Sigmoid colon (tissue), 4 donors: ENCODE results near the gene NME8.

Experiments used
- CTCF ChIP-seq, 4 experiments: fragments of 450-650 bp in 3 of 4; fragments of 200-600 bp in 1 of 4; IDR thresholded peaks; one replicate each; pipeline ENCODE4 v1.5.1; 2016 to 2019; ENCODE audit warnings: antibody characterized with exemption in 4 of 4, mild to moderate bottlenecking in 3 of 4, moderate library complexity in 2 of 4
- POLR2AphosphoS5 ChIP-seq, 4 donors: sonication (generic); formaldehyde crosslinking; IDR thresholded peaks; one replicate each; pipeline ENCODE4 v1.6.1; 2017; ENCODE audit warnings: antibody characterized with exemption in 4 of 4

- TF ChIP-seq CTCF (IDR thresholded peaks at IDR 0.05) (no peak), POLR2AphosphoS5 (IDR thresholded peaks at IDR 0.05) (no peak)
These were observed 46.3 kb downstream of the NME8 start for GRCh38 chr7:37894671-37895070.
